GM18519 (cell line): Measurements from ENCODE around the gene TEX29.

Experiments
- ATAC-seq: cut with Tn5 transposase; IDR thresholded peaks from one replicate; pipeline ENCODE4 v1.9.1; 2021; ENCODE audit warnings: mild to moderate bottlenecking, moderate library complexity; ENCODE audit not compliant: unreplicated experiment, low FRiP score

The TEX29 gene

GRCh38 chr13:111319521-111319920 lies 921 bp upstream of the TEX29 start:
- no peak for ATAC-seq

DNA sequence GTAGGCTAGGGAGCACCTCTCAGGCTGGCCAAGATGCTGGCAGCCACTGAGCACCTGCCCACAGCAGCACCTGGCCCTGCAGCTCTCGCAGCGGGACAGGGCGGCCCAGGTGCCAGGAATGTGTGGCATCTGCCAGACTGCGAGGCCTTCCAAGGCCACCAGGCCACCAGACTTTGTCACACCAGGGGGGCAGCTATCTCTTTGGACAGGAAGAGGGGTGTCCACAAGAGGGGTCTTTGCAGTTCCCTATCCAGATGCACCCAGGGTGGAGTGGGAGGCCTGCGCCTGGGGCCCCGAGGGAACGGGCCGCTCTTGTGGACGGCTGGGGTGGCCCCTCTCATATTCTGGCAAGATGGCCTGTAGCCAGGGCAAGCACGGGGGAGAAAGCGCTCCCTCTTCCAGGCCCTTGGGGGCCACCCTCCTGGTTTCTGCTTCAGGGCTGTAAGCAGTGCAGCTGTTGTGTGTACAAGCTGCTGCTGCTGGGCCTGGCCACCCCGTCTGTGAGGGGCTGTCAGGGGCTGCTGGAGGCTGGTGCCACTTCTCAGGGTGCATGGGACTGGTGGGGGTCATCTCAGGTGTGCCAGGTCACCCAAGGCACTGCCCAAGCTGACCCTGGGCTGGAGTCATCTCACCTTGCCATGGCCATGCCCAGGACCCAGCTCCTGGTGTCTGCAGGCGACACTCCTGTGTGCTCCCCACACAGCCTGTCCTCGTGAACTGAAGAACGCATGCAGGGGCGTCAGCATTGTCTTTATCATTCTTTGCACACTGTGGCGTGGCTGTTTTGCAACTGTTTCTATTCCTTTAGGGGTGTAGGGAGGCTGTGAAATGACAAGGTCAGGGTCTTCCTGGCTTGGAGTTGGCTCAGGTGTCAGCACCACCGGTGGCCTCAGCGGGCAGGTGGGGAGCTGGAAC lies 1.8 kb downstream of the TEX29 start:
- no peak for ATAC-seq

DNA sequence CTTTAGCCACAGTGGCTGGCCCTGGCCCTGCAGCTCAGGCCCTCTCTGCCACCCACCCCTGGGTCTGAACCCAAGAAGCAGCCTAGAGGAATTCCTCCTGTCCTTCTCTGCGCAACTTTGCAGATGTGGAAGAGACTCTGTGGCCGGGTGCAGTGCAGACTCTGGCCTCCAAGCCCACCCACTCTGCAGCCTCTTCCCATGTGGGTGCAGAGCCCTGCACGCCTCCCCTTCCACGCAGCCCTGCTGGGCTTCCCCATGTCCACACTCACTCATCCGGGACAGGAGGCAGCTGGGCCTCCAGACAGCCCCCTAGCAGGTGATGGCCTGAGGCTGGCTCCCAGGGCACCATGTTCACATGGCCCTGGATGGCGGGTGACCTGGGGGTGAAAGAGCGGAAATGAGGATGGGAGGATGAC lies 2.5 kb downstream of the TEX29 start:
- ATAC-seq = no peak

DNA sequence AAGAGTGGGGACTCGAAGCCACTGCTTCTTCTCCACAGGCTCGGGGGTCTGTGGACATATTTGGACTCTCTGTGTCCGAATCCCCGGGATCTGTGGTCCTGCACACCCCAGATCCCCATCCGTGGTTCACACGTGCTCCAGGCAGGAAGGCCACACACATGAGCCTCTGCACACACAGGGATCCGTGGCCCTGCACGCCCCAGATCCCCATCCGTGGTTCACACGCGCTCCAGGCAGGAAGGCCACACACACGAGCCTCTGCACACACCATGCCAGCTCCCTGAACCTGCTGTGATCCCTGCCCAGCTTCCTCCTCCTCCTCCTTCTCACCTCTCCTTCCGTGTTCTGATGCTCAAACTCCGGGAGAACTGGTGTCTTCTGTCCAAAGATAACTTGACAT lies 3.1 kb downstream of the TEX29 start:
- ATAC-seq = no peak

- no peak for ATAC-seq
Measured at GRCh38 chr13:111323950-111324651, 3.7 kb downstream of the TEX29 start.

- ATAC-seq = no peak
Measured at GRCh38 chr13:111324736-111325135, 4.3 kb downstream of the TEX29 start.

DNA sequence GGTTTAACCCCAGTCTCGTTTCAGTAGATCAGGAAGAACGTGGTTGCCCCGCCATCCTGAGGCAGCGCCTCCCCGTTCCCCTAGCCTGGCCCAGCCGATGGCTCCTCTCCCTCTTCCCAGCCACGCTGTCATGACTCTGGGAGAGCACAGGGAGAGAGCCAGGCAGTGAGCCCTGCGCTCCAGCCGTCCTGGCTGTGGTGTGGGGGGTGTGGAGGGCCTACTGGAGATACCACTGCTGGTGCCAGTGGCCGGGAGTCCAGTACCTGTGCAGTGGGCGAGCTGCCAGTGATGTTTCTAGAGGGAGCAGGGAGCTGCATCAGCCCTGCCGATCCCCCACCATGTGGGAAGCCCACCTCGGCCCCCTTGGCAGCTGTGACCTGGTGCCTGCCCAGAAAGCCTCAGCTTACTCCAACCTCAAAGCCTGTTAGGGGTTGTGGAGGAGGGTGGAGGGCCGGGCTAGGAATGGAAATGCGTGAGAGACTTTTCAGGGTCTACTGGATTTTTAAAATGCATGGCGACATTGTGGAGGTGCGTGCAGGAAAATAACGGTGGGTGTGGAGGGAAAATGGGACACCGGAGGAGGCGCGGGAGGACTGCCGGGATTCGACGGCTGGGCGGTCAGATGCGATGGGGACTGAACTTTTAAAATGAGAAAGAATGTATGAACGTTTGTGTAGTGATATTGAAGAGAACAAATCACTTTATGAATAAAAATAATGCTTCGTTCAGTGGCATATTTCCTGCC lies 4.9 kb downstream of the TEX29 start:
- no peak for ATAC-seq

DNA sequence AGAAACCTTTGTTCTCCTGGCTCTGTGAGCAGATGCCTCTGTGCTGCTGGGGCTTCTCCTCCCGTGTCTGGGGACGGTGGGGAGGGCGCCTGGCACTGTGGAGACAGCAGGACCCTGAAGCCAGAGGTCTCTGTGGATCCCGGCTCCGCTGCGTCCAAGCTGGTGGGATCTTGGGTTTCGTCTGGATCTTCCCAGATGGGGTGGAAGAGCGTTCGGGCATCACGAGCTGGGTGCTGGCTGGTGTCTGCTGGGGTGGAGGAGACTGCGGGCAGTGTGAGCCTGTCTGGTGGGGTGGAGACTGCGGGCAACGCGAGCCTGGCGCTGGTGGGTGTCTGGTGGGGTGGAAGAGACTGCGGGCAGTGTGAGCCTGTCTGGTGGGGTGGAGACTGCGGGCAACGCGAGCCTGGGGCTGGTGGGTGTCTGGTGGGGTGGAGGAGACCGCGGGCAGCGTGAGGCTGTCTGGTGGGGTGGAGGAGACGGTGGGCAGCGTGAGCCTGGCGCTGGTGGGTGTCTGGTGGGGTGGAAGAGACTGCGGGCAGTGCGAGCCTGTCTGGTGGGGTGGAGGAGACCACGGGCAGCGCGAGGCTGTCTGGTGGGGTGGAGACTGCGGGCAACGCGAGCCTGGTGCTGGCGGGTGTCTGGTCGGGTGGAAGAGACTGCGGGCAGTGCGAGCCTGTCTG lies 5.6 kb downstream of the TEX29 start:
- no peak for ATAC-seq

DNA sequence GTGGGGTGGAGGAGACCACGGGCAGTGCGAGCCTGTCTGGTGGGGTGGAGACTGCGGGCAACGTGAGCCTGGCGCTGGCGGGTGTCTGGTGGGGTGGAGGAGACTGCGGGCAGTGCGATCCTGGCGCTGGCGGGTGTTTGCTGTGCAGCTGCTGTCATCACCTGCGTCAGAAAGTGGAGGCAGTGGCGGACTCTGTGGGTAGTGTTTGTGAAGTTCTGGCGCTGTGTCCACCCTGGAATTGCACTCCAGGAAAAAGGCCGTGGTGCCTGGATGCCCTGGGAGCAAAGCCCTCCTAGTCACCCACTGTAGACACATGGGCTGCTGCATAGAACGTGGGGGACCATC lies 6.2 kb downstream of the TEX29 start:
- ATAC-seq = no peak

DNA sequence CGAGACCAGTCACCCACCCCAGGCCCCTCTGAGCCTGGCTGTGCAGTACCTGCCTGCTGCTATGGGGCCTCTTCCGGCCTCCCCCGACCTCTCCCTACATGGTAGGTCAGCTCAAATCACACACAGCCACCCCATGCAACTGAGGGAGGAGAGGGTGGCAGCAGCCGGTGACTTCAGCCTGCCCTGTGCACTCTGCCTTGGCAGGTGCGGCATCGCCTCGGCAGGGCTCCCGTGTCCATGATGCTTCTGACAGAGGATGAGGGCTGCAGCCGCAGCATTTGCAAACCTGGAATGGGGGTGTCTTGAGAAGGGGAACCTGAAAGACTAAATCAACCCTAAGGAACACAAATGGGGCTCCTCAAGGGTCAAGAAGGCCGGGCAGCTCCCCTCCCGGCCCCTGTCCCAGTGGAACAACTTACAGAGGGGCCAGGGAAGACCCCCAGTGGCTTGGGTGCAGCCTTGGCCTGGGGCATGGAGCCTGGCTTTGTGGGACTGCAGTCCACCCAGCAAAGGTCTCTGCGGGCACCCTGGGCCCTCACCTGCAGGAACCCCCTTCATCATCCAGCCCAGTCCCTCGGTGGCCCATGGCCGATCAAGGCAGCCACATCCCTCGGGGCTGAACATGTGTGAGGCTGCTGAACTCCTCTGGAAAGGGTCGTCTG lies 6.7 kb downstream of the TEX29 start:
- no peak for ATAC-seq

GRCh38 chr13:111327730-111328573 lies 7.5 kb downstream of the TEX29 start:
- no peak for ATAC-seq

DNA sequence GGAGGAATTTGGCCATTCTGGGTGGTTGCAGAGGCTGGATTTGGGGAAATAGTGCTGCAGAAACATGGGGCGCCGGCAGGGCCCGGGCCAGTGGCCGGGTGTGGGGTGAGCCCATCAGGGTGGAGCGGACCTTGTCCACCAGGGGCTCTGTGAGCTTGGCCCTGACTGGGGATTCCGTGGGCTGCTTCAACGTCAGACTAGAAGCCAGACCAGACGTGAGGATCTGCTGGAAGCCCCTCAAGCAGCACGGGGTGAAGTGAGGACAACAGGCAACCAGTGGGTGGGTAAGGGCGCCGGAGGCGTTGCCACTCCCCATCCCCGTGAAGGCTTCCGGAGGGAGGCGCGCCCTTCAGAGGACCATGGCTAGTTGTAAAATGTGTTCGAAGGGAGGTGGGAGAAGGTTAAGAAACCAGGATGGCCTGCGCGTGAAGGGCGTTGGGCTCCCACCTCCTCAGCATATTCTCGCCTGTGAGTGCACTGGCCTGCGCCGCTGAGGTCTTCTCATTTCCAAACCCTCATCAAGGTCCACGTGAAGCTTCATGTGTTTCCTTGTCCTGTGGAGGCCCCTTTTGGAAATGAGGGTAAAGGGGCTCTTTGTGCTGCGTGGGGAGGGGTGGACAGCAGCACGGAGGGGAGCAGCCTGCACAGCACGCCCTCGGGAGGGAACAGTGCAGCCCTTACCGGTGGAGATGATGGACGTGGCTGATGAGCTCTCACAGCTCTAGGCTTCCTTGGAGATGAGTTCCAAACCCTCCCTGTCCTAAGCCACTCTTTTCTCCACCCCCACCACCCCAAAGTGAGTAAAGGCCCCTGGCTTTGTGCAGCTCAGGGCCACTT lies 8.3 kb downstream of the TEX29 start:
- ATAC-seq = no peak

DNA sequence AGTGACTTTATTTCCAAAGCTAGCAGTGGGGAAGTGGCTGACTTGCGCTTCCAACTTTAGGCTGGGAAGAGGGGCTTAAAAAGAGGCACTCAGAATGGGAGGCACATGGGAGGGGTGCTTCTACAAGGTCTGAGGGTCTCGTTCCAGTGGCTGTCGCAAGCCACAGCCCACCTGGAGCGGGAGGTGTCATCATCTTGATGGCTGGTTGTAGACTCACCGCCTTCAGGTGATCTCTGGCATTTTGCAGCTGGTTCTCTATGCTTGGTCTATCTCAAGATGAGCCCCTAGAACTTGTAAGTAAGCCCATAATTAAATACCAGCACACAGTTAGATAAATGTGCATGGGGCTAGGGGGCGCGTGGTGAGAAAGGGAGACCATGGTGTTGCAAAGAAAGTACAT lies 9.2 kb downstream of the TEX29 start:
- ATAC-seq = no peak

GRCh38 chr13:111330066-111330610 lies 9.7 kb downstream of the TEX29 start:
- ATAC-seq = no peak

GRCh38 chr13:111335298-111335697 lies 14.9 kb downstream of the TEX29 start:
- ATAC-seq = no peak

GRCh38 chr13:111336666-111337065 lies 16.2 kb downstream of the TEX29 start:
- ATAC-seq = no peak

DNA sequence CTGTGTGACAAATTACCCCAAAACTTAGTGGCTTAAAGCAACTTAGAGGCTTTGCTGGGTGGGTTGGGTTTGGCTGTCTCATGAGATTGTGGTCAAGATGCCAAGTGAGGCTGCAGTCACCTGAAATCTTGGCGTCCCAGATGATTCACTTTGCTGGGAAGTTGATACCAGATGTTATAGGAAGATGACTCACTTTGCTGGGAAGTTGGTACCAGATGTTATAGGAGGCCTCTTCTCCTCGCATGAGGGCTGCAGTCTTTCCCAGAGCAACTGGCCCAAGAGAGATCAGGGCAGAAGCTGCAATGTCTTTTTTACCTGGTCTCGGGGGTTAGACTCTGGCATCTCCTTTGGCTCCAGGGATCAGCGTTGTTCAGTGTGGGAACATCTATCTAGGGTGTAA lies 16.8 kb downstream of the TEX29 start:
- no peak for ATAC-seq

DNA sequence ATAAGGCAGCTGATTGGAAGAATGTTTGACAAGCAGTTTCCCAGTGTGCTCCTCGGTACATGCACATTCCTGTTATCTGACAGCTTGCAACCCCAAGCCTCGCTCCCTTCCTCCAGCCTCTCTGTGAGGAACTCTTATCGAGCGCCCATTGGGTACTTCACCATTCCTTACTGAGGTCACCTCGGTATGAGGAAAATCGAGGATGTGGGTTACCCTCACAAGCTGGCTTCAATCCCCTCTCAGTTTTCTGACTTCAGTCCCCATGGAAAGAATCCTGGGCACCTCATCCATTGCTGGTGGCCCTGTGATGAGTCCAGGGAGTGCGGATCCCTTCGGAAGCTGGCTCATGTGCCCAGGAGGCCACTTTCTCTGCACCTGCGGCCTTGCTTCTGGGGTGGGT lies 17.3 kb downstream of the TEX29 start:
- ATAC-seq = no peak
